IPS-20b (cell line): ENCODE results near the gene DAAM1.

Experiments
- H3K27ac ChIP-seq: one replicate; pipeline ENCODE4 v1.5.1; 2013; ENCODE audit warnings: low read length
- H3K27me3 ChIP-seq: 2 replicates; pipeline ENCODE4 v1.6.1; 2013; ENCODE audit warnings: mild to moderate bottlenecking, low read length, inconsistent platforms; ENCODE audit not compliant: insufficient read depth
- H3K36me3 ChIP-seq: 2 replicates; pipeline ENCODE4 v1.6.1; 2013; ENCODE audit warnings: low read depth, mild to moderate bottlenecking, inconsistent platforms, low read length, moderate library complexity; ENCODE audit not compliant: insufficient read depth
- H3K4me1 ChIP-seq: 2 replicates; pipeline ENCODE4 v1.6.1; 2013; ENCODE audit warnings: mild to moderate bottlenecking, control low read depth, inconsistent platforms, low read length, moderate library complexity; ENCODE audit not compliant: insufficient read depth
- H3K4me3 ChIP-seq: 2 replicates; pipeline ENCODE4 v1.5.1; 2013; ENCODE audit warnings: mild to moderate bottlenecking, low read length, inconsistent platforms
- H3K9ac ChIP-seq: 2 replicates; pipeline ENCODE4 v1.6.1; 2013; ENCODE audit warnings: low read depth, mild to moderate bottlenecking, inconsistent platforms, low read length, moderate library complexity
- H3K9me3 ChIP-seq: 2 replicates; pipeline ENCODE4 v1.6.1; 2013; ENCODE audit warnings: mild to moderate bottlenecking, low read depth, low read length, inconsistent platforms; ENCODE audit not compliant: insufficient read depth

DAAM1 gene

GRCh38 chr14:59187802-59188460 is 536 bp upstream of the DAAM1 start:
- peak overlapping the region; percentile 62; the same call in 1 of the 2 replicates for H3K9ac ChIP-seq
- peaks cover 37% of the 10 kb centered on the region for H3K27me3 ChIP-seq
- H3K4me1 ChIP-seq: peaks cover 4% of the 10 kb centered on the region; the same call in 1 of the 2 replicates
- no peaks in the 10 kb centered on the region for H3K9me3 ChIP-seq
- H3K4me3 ChIP-seq: peak overlapping the region; percentile 69
- no peaks in the 10 kb centered on the region for H3K36me3 ChIP-seq
- H3K27ac ChIP-seq: no peak overlapping the region

GRCh38 chr14:59189091-59189785 is 771 bp downstream of the DAAM1 start:
- peaks cover 4% of the 10 kb centered on the region; the same call in 1 of the 2 replicates for H3K4me1 ChIP-seq
- H3K36me3 ChIP-seq: no peaks in the 10 kb centered on the region
- H3K27ac ChIP-seq: no peak overlapping the region
- H3K27me3 ChIP-seq: peaks cover 37% of the 10 kb centered on the region
- peak overlapping the region; percentile 86; the same call in 1 of the 2 replicates for H3K9ac ChIP-seq
- no peaks in the 10 kb centered on the region for H3K9me3 ChIP-seq
- H3K4me3 ChIP-seq: peak overlapping the region; percentile 69

- Histone ChIP-seq H3K9me3 (no peaks in the 10 kb centered on the region), H3K9ac (peak overlapping the region; percentile 86; the same call in 1 of the 2 replicates), H3K27me3 (peaks cover 35% of the 10 kb centered on the region), H3K4me3 (peak overlapping the region; percentile 69), H3K4me1 (peaks cover 4% of the 10 kb centered on the region; the same call in 1 of the 2 replicates), H3K36me3 (no peaks in the 10 kb centered on the region), H3K27ac (no peak overlapping the region)
Measured at GRCh38 chr14:59189786-59190368, 1.4 kb downstream of the DAAM1 start.

- Histone ChIP-seq H3K9me3 (no peaks in the 10 kb centered on the region), H3K36me3 (no peaks in the 10 kb centered on the region), H3K4me3 (peak overlapping the region; percentile 69), H3K27ac (no peak overlapping the region), H3K27me3 (peaks cover 30% of the 10 kb centered on the region), H3K4me1 (peaks cover 4% of the 10 kb centered on the region; the same call in 1 of the 2 replicates), H3K9ac (peak overlapping the region; percentile 53; the same call in 1 of the 2 replicates)
Measured at GRCh38 chr14:59190372-59190771, 1.9 kb downstream of the DAAM1 start.

- Histone ChIP-seq H3K9me3 (no peaks in the 10 kb centered on the region), H3K4me3 (no peak overlapping the region), H3K27ac (no peak overlapping the region), H3K36me3 (no peaks in the 10 kb centered on the region), H3K27me3 (no peaks in the 10 kb centered on the region), H3K9ac (no peak overlapping the region), H3K4me1 (no peaks in the 10 kb centered on the region)
Measured at GRCh38 chr14:59195912-59196311, 7.4 kb downstream of the DAAM1 start.

GRCh38 chr14:59197695-59198262 is 9.3 kb downstream of the DAAM1 start:
- Histone ChIP-seq H3K9ac (no peak overlapping the region), H3K27me3 (no peaks in the 10 kb centered on the region), H3K4me3 (no peak overlapping the region), H3K9me3 (no peaks in the 10 kb centered on the region), H3K4me1 (no peaks in the 10 kb centered on the region), H3K36me3 (no peaks in the 10 kb centered on the region), H3K27ac (no peak overlapping the region)

- Histone ChIP-seq H3K9me3 (no peaks in the 10 kb centered on the region), H3K9ac (no peak overlapping the region), H3K4me1 (no peaks in the 10 kb centered on the region), H3K4me3 (no peak overlapping the region), H3K27me3 (no peaks in the 10 kb centered on the region), H3K36me3 (no peaks in the 10 kb centered on the region), H3K27ac (no peak overlapping the region)
Measured at GRCh38 chr14:59199205-59199604, 10.7 kb downstream of the DAAM1 start.

- Histone ChIP-seq H3K4me3 (no peak overlapping the region), H3K36me3 (no peaks in the 10 kb centered on the region), H3K4me1 (no peaks in the 10 kb centered on the region), H3K9ac (no peak overlapping the region), H3K9me3 (no peaks in the 10 kb centered on the region), H3K27ac (no peak overlapping the region), H3K27me3 (no peaks in the 10 kb centered on the region)
Measured at GRCh38 chr14:59199614-59200013, 11.1 kb downstream of the DAAM1 start.

GRCh38 chr14:59200195-59200594 is 11.7 kb downstream of the DAAM1 start:
- Histone ChIP-seq H3K9me3 (no peaks in the 10 kb centered on the region), H3K27me3 (no peaks in the 10 kb centered on the region), H3K4me1 (no peaks in the 10 kb centered on the region), H3K9ac (no peak overlapping the region), H3K27ac (no peak overlapping the region), H3K4me3 (no peak overlapping the region), H3K36me3 (no peaks in the 10 kb centered on the region)

- H3K9me3 ChIP-seq: no peaks in the 10 kb centered on the region
Measured at GRCh38 chr14:59202031-59202430, 13.6 kb downstream of the DAAM1 start.

GRCh38 chr14:59204305-59204704 is 15.8 kb downstream of the DAAM1 start:
- Histone ChIP-seq H3K4me1 (no peaks in the 10 kb centered on the region), H3K27me3 (no peaks in the 10 kb centered on the region), H3K4me3 (no peak overlapping the region), H3K9me3 (no peaks in the 10 kb centered on the region), H3K9ac (no peak overlapping the region), H3K27ac (no peak overlapping the region), H3K36me3 (no peaks in the 10 kb centered on the region)

More at GRCh38 chr14:59202031-59202430, 13.6 kb downstream of the DAAM1 start:
- Histone ChIP-seq H3K9ac (no peak overlapping the region), H3K36me3 (no peaks in the 10 kb centered on the region), H3K27me3 (no peaks in the 10 kb centered on the region), H3K4me3 (no peak overlapping the region), H3K27ac (no peak overlapping the region), H3K4me1 (no peaks in the 10 kb centered on the region)
